Activated CD8-positive, alpha-beta memory T cell treated with anti-CD3 and anti-CD28 coated beads for 24 hours (primary cell): Measurements from ENCODE around the gene INPP5D.

Experiments
- DNase-seq: peaks from one replicate; pipeline ENCODE4 v3.0.0-alpha.2; 2020

Gene INPP5D

DNA sequence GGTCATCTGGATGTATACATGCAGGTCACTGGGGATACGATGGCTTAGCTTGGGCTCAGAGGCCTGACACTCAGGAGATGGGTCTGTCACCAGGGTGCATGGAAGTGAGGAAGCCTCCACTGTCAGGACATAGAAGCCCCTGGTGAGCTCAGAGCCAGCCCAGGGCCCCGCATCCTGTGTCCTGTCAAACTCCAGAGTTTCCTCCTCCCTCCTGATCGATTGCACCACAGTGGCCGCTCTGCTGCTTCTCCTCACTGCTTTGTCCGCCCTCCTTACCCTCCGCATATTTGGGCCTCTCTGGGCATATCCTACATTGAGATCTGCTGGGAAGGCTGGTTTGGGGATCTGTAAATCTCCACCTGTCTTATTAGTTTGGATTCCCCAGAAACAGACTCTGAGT, 153.8 kb downstream of the INPP5D start:
- no peak for DNase-seq

DNA sequence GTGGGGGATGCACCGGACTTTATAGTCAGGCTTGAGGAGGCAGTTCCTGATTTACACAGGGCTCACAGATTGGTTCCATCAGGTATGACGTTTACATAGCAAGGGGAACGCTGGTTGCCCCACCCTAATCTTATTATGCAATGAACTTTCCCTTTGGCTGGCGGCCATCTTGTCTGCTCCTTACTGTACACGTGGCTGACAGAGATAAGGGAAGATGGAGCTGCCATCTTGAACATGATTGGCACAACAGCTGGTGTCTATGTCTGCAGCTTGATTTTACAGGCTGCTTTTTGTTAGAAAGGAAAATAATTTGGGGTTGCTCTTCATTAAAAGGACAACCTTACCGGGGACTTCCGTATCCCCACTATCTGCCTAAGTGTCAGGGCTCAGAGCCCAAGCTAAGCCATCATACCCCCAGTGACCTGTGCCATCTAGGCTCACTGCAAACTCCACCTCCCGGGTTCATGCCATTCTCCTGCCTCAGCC, 157.8 kb downstream of the INPP5D start:
- no peak for DNase-seq

DNA sequence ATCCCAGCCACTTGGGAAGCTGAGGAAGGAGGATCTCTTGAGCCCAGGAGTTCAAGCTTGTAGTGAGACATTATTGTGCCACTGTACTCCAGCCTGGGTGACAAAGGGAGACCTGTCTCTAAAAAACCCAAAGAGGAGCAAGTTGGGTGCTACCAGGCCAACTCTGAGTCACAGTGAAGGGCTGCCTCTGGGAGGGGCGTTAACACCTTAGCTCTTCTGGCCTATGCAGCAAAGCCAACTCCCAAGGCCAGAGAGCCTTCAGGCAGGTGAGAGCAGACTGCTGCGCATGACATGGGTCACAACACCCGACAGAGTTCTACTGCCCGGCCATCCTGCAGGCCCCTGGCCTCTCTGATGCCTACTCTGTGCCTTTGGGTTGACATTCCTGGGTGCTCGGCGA, 158.7 kb downstream of the INPP5D start:
- DNase-seq: no peak

- DNase-seq: no peak
Observed at GRCh38 chr2:233219848-233220247, 159.7 kb downstream of the INPP5D start.

DNA sequence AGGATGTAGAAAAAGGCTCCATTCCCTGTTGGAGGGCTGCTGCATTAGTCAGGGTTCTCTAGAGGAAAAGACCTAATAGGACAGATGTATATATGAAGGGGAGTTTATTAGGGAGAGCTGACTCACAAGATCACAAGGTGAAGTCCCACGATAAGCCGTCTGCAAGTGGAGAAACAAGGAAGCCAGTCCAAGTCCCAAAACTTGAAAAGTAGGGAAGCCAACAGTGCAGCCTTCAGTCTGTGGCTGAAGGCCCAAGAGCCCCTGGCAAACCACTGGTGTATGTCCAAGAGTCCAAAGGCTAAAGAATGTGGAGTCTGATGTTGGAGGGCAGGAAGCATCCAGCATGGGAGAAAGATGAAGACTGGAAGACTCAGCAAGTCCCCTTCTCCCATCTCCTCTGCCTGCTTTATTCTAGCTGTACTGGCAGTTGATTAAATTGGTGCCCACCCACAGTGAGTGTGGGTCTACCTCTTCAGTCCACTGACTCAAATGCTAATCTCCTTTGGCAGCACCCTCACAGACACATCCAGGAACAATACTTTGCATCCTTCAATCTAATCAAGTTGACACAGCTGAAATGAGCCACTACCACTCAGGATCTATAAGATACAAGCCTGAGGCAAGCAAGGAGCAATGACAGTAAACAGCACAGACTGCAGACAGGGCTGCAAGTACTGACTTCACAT, 161.4 kb downstream of the INPP5D start:
- DNase-seq: no peak

GRCh38 chr2:233223059-233223894, 163.1 kb downstream of the INPP5D start:
- DNase-seq: no peak

DNA sequence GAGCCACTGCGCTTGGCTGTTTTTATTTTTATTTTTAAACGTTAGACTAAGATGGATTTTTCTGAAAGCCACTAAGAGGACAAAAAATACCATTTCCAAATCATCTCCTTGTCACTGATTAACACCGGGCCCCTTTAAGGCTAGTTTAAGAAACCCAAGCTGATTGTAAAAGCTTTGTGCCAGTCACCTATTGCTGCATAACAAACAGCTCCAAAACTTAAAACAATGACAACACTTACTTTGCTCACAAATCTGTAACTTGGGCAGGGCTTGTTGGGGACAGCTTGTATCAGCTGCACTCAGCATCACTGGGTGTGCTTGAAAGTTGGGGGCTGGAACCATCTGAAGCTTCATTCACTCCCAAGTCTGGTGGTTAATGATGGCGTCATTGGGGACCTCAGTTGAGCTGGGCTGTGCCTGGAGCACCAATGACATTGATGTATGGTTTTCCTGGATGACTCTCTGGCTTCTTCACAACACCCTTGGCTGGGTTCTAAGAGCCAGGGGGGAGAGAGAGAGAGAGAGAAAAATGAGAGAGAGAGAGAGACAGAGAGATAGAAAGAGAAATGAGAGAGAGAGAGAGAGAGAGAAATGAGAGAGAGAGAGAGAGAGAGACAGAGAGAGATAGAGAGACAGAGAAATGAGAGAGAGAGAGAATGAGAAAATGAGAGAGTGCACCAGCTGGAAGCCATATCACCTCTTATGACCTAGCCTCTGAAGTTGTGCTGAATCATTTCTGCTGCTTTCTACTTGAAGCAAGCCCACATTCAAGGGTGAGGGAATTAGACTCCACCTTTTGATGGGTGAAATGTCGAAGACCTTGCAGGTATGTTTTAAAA, 165.3 kb downstream of the INPP5D start:
- DNase-seq: no peak

DNA sequence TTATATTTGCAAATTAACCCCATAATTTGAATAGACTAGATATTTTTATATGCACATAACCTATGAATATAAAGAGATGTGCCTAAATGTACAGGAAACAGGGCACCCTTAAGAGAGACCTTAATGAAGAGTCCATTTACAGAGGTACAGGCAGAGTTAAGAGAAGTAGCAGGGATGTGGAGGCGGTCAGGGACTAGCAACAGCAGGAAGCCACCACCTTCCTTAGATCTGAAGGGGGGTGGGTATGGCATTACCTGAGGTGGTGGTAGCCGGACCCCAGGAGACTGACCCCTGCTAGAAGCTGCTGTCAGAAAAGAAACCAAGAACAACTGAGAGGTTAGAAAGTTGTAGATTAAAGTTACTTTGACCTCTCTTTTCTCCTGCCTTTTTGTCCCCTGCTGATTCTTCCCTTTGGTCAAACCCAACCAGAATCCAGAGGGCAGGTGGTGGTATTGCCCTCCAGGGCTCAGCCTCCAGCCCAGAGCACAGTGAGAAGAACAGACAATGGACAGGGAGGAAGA, 166.4 kb downstream of the INPP5D start:
- DNase-seq: no peak

DNA sequence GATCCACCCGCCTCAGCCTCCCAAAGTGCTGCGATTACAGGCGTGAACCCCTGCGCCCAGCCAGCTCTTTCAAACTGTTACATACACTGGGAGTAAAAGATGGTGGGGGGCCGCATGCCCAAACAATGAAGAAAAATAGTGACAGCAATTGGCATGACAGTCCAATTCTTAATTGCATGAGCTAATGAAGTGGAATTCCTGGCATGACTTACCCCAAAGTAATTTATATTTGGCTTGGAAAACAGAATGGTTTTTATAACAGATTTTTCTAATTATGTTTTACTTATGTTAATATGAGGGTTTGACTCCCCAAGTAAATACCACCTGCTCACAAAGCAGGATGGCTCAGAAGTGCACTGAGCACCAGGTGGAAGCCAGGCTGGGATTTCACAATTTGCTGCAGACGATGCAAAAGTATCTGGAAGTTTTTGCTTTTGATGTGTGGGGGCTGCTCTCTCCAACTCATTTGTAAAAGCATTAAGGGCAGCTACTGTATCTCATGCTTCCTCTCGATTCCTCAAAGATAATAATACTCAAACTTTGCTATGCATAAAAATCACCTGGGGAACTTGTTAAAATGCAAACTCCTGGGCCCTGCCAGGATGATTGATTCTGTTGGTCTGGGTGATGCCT, 167.3 kb downstream of the INPP5D start:
- no peak for DNase-seq

DNA sequence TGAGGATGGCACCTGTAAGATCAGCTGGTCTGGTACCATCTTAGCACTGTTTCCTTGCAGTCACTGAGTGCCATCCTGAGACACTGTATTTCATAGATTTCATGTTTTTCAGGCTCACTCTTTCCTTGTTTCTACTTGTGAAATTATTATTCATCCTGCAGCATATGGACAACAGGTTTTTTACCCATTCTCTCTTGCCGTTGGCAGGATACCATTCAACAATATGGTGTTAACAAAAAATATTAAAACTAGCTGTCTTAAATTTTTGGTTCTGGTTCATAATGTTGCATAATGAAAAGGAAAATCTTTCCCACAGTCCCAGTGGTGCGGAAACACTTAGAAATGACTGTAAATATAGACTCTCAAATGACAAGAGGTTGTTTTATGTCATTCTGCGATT, 168.2 kb downstream of the INPP5D start:
- DNase-seq: no peak

GRCh38 chr2:233233618-233234230, 173.6 kb downstream of the INPP5D start:
- DNase-seq: no peak

GRCh38 chr2:233234264-233234663, 174.1 kb downstream of the INPP5D start:
- DNase-seq: no peak

GRCh38 chr2:233234996-233235395, 174.9 kb downstream of the INPP5D start:
- no peak for DNase-seq

DNA sequence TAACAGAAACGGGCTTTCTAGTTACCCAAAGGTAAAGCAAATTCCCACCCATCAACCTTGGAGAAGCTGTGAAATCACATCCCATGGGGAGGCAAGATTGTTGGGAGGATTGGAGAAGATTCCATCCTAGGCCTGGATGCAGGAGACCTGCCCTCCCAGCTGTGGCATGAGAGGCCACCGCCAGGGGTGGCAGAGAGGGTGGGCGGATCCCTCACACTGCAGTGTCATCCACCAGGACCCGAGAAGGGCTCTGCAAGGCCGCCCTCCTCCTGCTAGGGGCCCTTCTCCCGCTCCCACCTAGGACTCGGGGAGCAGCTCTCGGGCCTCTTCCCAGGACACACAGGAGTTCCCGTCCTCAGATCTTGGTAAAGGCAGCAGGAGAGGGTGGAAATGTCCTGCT, 175.8 kb downstream of the INPP5D start:
- DNase-seq: no peak

DNA sequence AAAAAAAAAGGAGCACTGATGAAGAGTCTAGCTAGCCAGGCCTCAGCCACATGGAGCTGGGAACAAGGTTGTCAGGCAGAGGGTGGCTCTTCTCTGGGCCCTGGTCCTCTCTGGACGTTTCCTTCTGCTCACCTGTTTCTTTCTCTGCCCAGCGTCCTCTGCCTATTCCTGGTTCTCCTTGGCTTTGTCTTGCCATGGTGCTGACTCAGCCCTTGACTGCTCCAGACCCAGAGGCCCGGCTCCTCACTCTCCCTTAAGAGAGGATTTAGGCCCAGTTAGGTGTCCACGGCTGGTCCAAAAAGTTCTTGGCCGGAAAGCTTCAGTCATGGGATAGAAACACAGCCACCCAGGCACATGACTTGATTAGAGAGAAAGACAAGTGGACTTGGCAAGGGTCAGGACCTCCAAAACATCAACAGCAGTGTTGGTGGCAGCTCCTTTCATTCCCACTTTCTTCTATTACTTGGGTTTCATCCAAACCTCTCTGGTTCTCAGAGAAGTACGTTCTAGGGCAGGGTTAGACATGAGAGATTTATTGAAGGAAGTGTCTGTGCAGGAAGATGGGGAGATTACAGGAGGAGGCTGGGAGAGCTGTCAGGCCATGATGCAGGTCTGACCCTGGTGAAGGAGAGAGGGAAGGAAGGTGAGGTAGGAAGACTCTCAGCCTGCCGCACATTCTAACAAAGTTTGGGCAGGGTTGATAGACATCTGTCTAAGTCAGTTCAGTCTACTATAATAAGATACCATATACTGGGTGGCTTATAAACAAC, 176.9 kb downstream of the INPP5D start:
- no peak for DNase-seq

GRCh38 chr2:233240897-233241296, 180.8 kb downstream of the INPP5D start:
- no peak for DNase-seq

DNA sequence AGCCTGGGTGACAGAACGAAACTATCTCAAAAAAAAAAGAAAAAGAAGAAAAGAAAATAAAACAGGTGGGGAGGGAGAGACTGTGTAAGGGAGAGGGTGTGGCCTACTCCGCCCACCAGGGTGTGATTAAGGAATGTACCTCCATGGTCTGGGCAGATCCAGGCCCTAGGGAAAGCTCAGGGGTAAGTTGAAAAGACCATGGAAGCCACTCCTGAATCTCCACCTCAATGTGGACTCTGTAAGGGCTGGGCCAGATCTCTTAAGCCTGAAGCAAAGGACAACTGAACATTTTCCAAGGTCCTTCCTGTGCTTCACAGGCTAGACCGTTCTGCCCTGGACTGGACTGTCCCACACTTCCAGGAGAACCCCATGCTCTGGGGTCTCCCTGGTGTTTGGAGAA, 181.7 kb downstream of the INPP5D start:
- no peak for DNase-seq

GRCh38 chr2:233242231-233242927, 182.2 kb downstream of the INPP5D start:
- no peak for DNase-seq

GRCh38 chr2:233243348-233243747, 183.2 kb downstream of the INPP5D start:
- DNase-seq: no peak

- DNase-seq: no peak
Observed at GRCh38 chr2:233244818-233245217, 184.7 kb downstream of the INPP5D start.

DNA sequence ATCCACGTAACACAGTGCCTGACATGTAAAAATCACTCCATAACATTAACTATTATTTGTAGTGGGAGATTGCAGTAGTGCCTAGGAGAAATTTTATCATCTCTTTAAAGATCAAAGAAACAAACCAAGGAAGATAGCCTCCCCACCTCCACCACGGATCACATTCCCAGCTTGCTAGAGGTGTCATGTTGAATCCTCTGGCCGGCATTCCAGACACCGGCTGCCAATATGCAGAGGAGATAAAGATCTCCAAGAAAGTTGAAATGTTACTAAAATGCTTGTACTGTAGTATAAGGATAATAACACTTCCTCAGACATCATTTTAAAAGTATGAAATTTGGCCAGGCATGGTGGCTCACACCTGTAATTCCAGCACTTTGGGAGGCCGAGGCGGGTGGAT, 185.3 kb downstream of the INPP5D start:
- DNase-seq: no peak
